Transverse colon (tissue), 4 donors: Measurements from ENCODE around the gene RBP5. TPM values are rescaled to one million over a fixed set of nuclear protein-coding genes. Genes with fewer than 3 reads are reported as not detected.

Experiments used
- DNase-seq: peaks from one replicate; pipeline ENCODE4 v3.0.0-alpha.2; 2019
- H3K27ac ChIP-seq, 4 donors: fragments of 200-600 bp; sonication (generic); 2 replicates each; pipeline ENCODE4 v1.5.1; 2016 to 2018; ENCODE audit warnings: inconsistent platforms in 4 of 4
- H3K27me3 ChIP-seq: fragments of 200-600 bp; sonication (generic); 2 replicates; pipeline ENCODE4 v1.5.1; 2017; ENCODE audit warnings: inconsistent platforms
- H3K36me3 ChIP-seq, 4 donors: fragments of 200-600 bp; sonication (generic); 2 replicates each; pipeline ENCODE4 v1.5.1; 2017 to 2019; ENCODE audit warnings: inconsistent platforms in 4 of 4
- H3K4me1 ChIP-seq, 4 donors: fragments of 200-600 bp; sonication (generic); 2 replicates each; pipeline ENCODE4 v1.5.1; 2017 to 2020; ENCODE audit warnings: inconsistent platforms in 4 of 4
- H3K4me3 ChIP-seq, 4 donors: fragments of 200-600 bp; sonication (generic); 1 replicate in 1 of 4; 2 replicates in 3 of 4; pipeline versions ENCODE4 v1.5.1 to v1.6.1; 2017 to 2019; ENCODE audit warnings: inconsistent platforms in 4 of 4
- H3K9me3 ChIP-seq, 2 donors: fragments of 200-600 bp; sonication (generic); 2 replicates each; pipeline ENCODE4 v1.5.1; 2017 to 2019; ENCODE audit warnings: inconsistent platforms in 2 of 2
- EP300 ChIP-seq: sonication (generic); formaldehyde crosslinking; IDR thresholded peaks from one replicate; pipeline ENCODE4 v1.6.1; 2017; ENCODE audit warnings: antibody characterized with exemption, low read depth
- POLR2A ChIP-seq: fragments of 450-650 bp; IDR thresholded peaks from one replicate; pipeline ENCODE4 v1.6.1; 2016; ENCODE audit warnings: antibody characterized with exemption, mild to moderate bottlenecking, moderate library complexity
- POLR2AphosphoS5 ChIP-seq, 3 donors: sonication (generic); formaldehyde crosslinking; IDR thresholded peaks; one replicate each; pipeline ENCODE4 v1.6.1; 2016; ENCODE audit warnings: antibody characterized with exemption in 3 of 3
- WGBS, 2 donors: methylation state at CpG; one replicate each; pipeline ENCODE4 v1.1.5; 2018; ENCODE audit warnings: low coverage in 1 of 2; 5-methylcytosine and 5-hydroxymethylcytosine counted together
- in situ Hi-C, 4 donors: fragments of 200-750 bp; cut with MboI; loops; one replicate each; pipeline versions ENCODE4 v1.15.0 to v1.15.1; 2017; ENCODE audit warnings: low sequenced_read_pairs in 3 of 4, low pct_ligation_motif_present in 1 of 4, low pct_unique_long_range_greater_than_20kb in 1 of 4
- intact Hi-C: fragments of 100-400 bp; cut with DNase I; formaldehyde crosslinking; loops from one replicate; pipeline ENCODE4 v1.15.1; 2023; ENCODE audit warnings: low total_unique reads
- total RNA-seq, 4 donors: library from RNA; depleted of rRNA; stranded (reverse); fragments of >200 nt; gene quantifications; one replicate each; pipeline ENCODE4 v1.1.0, GENCODE V29; 2016
- TF ChIP-seq, protein P1 (sequence below), 5 experiments: fragments of 200-600 bp in 3 of 5; fragments of 450-650 bp in 2 of 5; sonication (generic) in 3 of 5; IDR thresholded peaks; 1 replicate in 2 of 5; 2 replicates in 3 of 5; pipeline ENCODE4 v1.5.1; 2016 to 2017; ENCODE audit warnings: antibody characterized with exemption in 5 of 5, inconsistent platforms in 3 of 5, mild to moderate bottlenecking in 2 of 5, moderate library complexity in 1 of 5

Gene RBP5
- total RNA-seq, 4 donors from 2014 or later: 0.55 to 3.0 TPM; not detected in 2

DNA sequence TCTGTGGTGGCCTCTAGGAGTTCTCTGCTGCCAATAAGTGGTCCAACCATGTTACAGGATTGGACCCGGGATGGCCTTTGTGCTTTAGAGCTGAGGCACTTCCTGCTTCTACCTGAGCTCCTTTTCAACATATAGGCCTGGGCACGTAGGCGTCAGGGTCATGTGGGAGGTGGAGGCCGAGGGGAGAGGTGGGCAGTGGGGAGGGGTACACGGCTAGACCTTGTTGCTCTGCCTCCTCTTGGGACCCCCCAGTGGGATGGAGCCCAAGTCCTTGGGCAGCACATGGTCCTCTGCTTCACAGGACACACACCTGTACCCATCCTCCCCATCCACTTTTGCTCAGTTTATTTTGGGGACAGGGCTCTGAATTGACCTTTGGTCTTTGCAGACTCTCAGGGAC lies 7.4 kb downstream of the RBP5 start:
- 94% methylated on average over 5 of the region's 5 CpGs; no CpG with 5 or more reads in 1 of the 2 donors for WGBS, 2 donors
- intact Hi-C loops (no loop called here), in situ Hi-C loops (loop anchor here in 3 of 4 donors (25.0 kb wide), 2 partner anchors 184 to 209 kb away; partner anchors contain the start of genes ATN1 (in 2 of the 3), C12orf57 (in 2 of the 3), RNU7-1 (in 2 of the 3) and ENO2 (in 1 of the 3))
- Histone ChIP-seq H3K27me3 (no peaks in the 10 kb centered on the region), H3K4me3 (no peak overlapping the region), H3K9me3 (no peaks in the 10 kb centered on the region), H3K36me3 (no peaks in the 10 kb centered on the region), H3K27ac (no peak overlapping the region), H3K4me1 (no peaks in the 10 kb centered on the region)
- no peak for DNase-seq
- TF ChIP-seq EP300 (no peak), POLR2AphosphoS5 (IDR thresholded peaks at IDR 0.05) (no peak), POLR2A (no peak)
- TF ChIP-seq, protein P1, sequence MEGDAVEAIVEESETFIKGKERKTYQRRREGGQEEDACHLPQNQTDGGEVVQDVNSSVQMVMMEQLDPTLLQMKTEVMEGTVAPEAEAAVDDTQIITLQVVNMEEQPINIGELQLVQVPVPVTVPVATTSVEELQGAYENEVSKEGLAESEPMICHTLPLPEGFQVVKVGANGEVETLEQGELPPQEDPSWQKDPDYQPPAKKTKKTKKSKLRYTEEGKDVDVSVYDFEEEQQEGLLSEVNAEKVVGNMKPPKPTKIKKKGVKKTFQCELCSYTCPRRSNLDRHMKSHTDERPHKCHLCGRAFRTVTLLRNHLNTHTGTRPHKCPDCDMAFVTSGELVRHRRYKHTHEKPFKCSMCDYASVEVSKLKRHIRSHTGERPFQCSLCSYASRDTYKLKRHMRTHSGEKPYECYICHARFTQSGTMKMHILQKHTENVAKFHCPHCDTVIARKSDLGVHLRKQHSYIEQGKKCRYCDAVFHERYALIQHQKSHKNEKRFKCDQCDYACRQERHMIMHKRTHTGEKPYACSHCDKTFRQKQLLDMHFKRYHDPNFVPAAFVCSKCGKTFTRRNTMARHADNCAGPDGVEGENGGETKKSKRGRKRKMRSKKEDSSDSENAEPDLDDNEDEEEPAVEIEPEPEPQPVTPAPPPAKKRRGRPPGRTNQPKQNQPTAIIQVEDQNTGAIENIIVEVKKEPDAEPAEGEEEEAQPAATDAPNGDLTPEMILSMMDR (IDR thresholded peaks at IDR 0.05): no peak

DNA sequence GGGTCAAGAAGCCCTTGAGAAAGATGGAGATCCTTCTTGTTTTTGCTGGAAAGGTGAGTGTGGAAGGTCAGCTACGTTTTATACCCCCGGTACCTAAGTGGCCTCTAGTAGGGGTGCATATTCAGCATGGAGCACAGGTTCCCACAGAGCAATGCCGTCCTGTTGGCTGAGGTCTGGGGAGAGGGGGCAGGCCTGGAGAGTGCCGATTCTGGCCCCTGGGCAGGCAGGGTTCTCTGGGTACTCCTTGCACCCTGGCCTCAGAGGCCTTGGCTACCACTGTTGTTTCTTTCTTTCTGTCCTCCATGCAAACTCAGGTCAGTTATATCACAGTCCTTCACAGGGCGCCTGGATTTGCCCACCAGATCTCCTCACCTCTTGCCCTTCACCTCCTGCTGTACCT lies 8.5 kb downstream of the RBP5 start:
- Histone ChIP-seq H3K4me3 (no peak overlapping the region), H3K9me3 (no peaks in the 10 kb centered on the region), H3K36me3 (no peaks in the 10 kb centered on the region), H3K27ac (no peak overlapping the region), H3K27me3 (no peaks in the 10 kb centered on the region), H3K4me1 (no peaks in the 10 kb centered on the region)
- TF ChIP-seq POLR2AphosphoS5 (IDR thresholded peaks at IDR 0.05) (no peak), POLR2A (no peak), EP300 (no peak)
- TF ChIP-seq, protein P1 (IDR thresholded peaks at IDR 0.05): no peak
- intact Hi-C loops (no loop called here), in situ Hi-C loops (loop anchor here in 3 of 4 donors (25.0 kb wide), 2 partner anchors 183 to 208 kb away; partner anchors contain the start of genes ATN1 (in 2 of the 3), C12orf57 (in 2 of the 3), RNU7-1 (in 2 of the 3) and ENO2 (in 1 of the 3))
- no peak for DNase-seq
- WGBS, 2 donors: 91% methylated on average over 5 of the region's 5 CpGs; no CpG with 5 or more reads in 1 of the 2 donors

DNA sequence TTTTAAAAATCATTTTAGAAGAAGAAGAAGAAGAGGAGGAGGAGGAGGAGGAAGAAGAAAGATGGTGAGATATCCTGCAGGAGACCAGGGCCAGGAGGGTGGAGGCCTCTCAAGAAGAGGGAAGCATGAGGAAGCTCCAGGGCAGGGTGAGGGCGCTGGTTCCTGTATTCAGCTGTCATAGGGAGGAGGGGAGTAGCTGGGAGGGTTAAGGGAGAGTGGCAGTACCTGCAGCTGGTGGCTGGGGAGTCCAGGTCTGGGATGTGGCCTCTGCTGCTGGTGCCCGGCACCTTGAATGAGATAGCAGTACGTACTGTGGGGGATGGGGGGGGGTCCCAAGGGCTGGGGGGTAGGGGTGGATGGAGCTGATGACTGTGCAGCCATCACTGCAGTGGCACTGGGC lies 9.8 kb downstream of the RBP5 start:
- intact Hi-C loops: no loop called here

DNA sequence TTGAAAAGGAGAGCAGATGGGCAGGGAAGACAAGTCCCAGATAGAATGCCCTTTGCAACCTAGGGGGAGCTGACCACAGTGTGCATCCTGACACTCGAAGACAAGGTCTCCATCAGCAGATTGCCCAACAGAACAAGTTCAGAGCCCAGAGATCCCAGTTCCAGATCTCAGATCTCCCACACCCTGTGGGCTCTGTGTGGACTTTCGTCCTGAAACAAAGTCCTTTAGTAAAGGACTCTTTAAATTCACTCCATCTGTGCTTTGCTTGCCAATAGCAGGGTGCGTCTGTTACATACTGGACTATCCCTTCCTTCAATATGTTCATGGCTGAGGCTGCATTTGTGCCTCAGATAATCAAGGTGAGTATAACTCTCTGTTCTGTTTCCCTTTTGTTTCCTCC lies 11.0 kb downstream of the RBP5 start:
- in situ Hi-C loops: loop anchor here in 3 of 4 donors (25.0 kb wide), 2 partner anchors 180 to 205 kb away; partner anchors contain the start of genes ATN1 (in 2 of the 3), C12orf57 (in 2 of the 3), RNU7-1 (in 2 of the 3) and ENO2 (in 1 of the 3)
- H3K36me3 ChIP-seq: no peaks in the 10 kb centered on the region
- intact Hi-C loops: no loop called here
- TF ChIP-seq POLR2A (no peak), POLR2AphosphoS5 (IDR thresholded peaks at IDR 0.05) (no peak), EP300 (no peak)
- TF ChIP-seq, protein P1 (IDR thresholded peaks at IDR 0.05): no peak
- H3K4me1 ChIP-seq: peaks cover 0 to 6% (median 0%) of the 10 kb centered on the region in 4 donors
- 83 to 95% methylated on average over 1 to 3 of the region's 3 CpGs for WGBS, 2 donors
- DNase-seq: no peak
- no peaks in the 10 kb centered on the region for H3K27me3 ChIP-seq
- H3K27ac ChIP-seq: no peak overlapping the region
- H3K9me3 ChIP-seq: no peaks in the 10 kb centered on the region
- H3K4me3 ChIP-seq: no peak overlapping the region

More for the DNA sequence above, 9.8 kb downstream of the RBP5 start:
- 40 to 88% methylated on average over 1 to 3 of the region's 3 CpGs for WGBS, 2 donors
- DNase-seq: no peak
- H3K4me1 ChIP-seq: no peaks in the 10 kb centered on the region
- no peak overlapping the region for H3K27ac ChIP-seq
- TF ChIP-seq POLR2AphosphoS5 (IDR thresholded peaks at IDR 0.05): no peak
- TF ChIP-seq EP300: no peak
- TF ChIP-seq POLR2A: no peak
- TF ChIP-seq, protein P1 (IDR thresholded peaks at IDR 0.05): no peak
- H3K36me3 ChIP-seq: no peaks in the 10 kb centered on the region
- H3K27me3 ChIP-seq: no peaks in the 10 kb centered on the region
- in situ Hi-C loops: loop anchor here in 3 of 4 donors (25.0 kb wide), 2 partner anchors 182 to 207 kb away; partner anchors contain the start of genes ATN1 (in 2 of the 3), C12orf57 (in 2 of the 3), RNU7-1 (in 2 of the 3) and ENO2 (in 1 of the 3)
- no peak overlapping the region for H3K4me3 ChIP-seq
- H3K9me3 ChIP-seq: no peaks in the 10 kb centered on the region
